Activated B cell treated with CpG ODN at 0.5 μM for 24 hours (primary cell): ENCODE data around the gene BMP10. TPM values are rescaled to one million over a fixed set of nuclear protein-coding genes. Genes with fewer than 3 reads are reported as not detected.

Experiments
- ATAC-seq: fragments of 200-7000 bp; cut with Tn5 transposase; one replicate; pipeline ENCODE4 v1.10.0; 2021; ENCODE audit warnings: low read depth, mild to moderate bottlenecking, moderate library complexity
- CTCF ChIA-PET: fragments of 350-600 bp; sonication (Branson Sonifier 250); formaldehyde crosslinking; loops from one replicate; lab custom pipeline; 2021; ENCODE audit warnings: antibody characterized with exemption; lab: Charles Lee
- POLR2A ChIA-PET: fragments of 350-600 bp; sonication (Branson Sonifier 250); formaldehyde crosslinking; loops from one replicate; lab custom pipeline; 2021; ENCODE audit warnings: antibody characterized with exemption; lab: Charles Lee
- DNase-seq: peaks from one replicate; pipeline ENCODE4 v3.0.0; 2022
- H3K27ac Mint-ChIP-seq: one replicate; pipeline ENCODE4 v1.8.0; 2020; ENCODE audit warnings: mixed read lengths
- H3K27me3 Mint-ChIP-seq: one replicate; pipeline ENCODE4 v1.8.0; 2021; ENCODE audit warnings: mixed read lengths
- H3K36me3 Mint-ChIP-seq: one replicate; pipeline ENCODE4 v1.8.0; 2021; ENCODE audit warnings: low read depth, mixed read lengths
- H3K4me1 Mint-ChIP-seq: one replicate; pipeline ENCODE4 v1.8.0; 2021; ENCODE audit warnings: mixed read lengths
- H3K4me3 Mint-ChIP-seq: one replicate; pipeline ENCODE4 v1.8.0; 2020; ENCODE audit warnings: mild to moderate bottlenecking, mixed read lengths
- H3K9me3 Mint-ChIP-seq: one replicate; pipeline ENCODE4 v1.8.0; 2020; ENCODE audit warnings: mixed read lengths
- CTCF ChIP-seq: fragments of 200-600 bp; IDR thresholded peaks from one replicate; pipeline ENCODE4 v1.8.0; 2022; ENCODE audit warnings: antibody characterized with exemption, mild to moderate bottlenecking
- intact Hi-C: fragments of 100-400 bp; cut with micrococcal nuclease; formaldehyde crosslinking; loops from one replicate; pipeline ENCODE4 v1.15.1; 2024
- total RNA-seq: library from RNA; stranded (reverse); gene quantifications from 2 replicates; pipeline ENCODE4 v1.2.3, GENCODE V29; 2022

Gene BMP10
- total RNA-seq, 1 donor from 2014 or later, result not detected

GRCh38 chr2:68822207-68822872 lies 48.9 kb downstream of the BMP10 start:
- DNase-seq (no peak), ATAC-seq (no peak)
- POLR2A ChIA-PET, result interaction anchor here (1.1 to 3.2 kb wide), 6 partner anchors 11 to 86 kb away, joined by 3 to 12 read pairs (median 4); no protein-coding TSS in a partner anchor
- H3K4me1 Mint-ChIP-seq, result peaks cover 25% of the 10 kb centered on the region
- no peak overlapping the region for H3K4me3 Mint-ChIP-seq
- H3K27me3 Mint-ChIP-seq, result no peaks in the 10 kb centered on the region
- intact Hi-C loops, result loop anchor here (2.0 kb wide), 1 partner anchor 14 kb away; no protein-coding TSS in a partner anchor
- TF ChIP-seq CTCF, result no peak
- peak overlapping the region; percentile 56 for H3K27ac Mint-ChIP-seq
- CTCF ChIA-PET, result interaction anchor here (0.7 to 3.5 kb wide), 5 partner anchors 15 to 73 kb away, joined by 3 to 8 read pairs (median 4); no protein-coding TSS in a partner anchor
- no peaks in the 10 kb centered on the region for H3K9me3 Mint-ChIP-seq
- peaks cover 92% of the 10 kb centered on the region for H3K36me3 Mint-ChIP-seq

DNA sequence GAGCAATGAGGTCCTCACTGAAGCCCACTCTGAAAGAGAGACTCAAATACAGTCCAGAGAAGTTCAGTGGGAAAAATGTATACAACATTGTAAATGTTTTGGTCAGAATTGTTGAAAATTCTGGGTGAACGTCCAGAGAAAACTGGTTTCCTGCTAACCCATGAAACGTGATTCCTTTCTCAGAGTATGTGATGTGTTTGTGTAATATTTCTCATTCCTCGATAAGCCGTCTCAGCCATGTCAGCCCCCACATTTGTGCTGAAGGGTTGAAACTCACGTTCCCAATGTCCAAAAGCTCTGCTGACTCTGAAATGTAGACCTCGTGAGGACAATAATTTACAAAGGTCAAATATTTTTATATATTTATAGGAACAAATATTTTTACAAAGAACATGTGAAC lies 51.6 kb downstream of the BMP10 start:
- TF ChIP-seq CTCF, result no peak
- CTCF ChIA-PET, result interaction anchor here (1.5 to 3.5 kb wide), 2 partner anchors 40 to 68 kb away, joined by 3 to 8 read pairs; no protein-coding TSS in a partner anchor
- Mint-ChIP-seq H3K4me3 (no peak overlapping the region), H3K27ac (no peak overlapping the region), H3K36me3 (peaks cover 88% of the 10 kb centered on the region), H3K4me1 (peaks cover 12% of the 10 kb centered on the region), H3K27me3 (no peaks in the 10 kb centered on the region), H3K9me3 (no peaks in the 10 kb centered on the region)
- DNase-seq (no peak), ATAC-seq (no peak)
- POLR2A ChIA-PET, result interaction anchor here (0.8 to 2.7 kb wide), 3 partner anchors 10 to 57 kb away, joined by 3 to 12 read pairs (median 4); no protein-coding TSS in a partner anchor
- intact Hi-C loops, result no loop called here

GRCh38 chr2:68817306-68817705 lies 53.9 kb downstream of the BMP10 start:
- Mint-ChIP-seq H3K4me3 (no peak overlapping the region), H3K36me3 (peaks cover 87% of the 10 kb centered on the region), H3K27ac (peak overlapping the region; percentile 59), H3K9me3 (no peaks in the 10 kb centered on the region), H3K4me1 (peaks cover 7% of the 10 kb centered on the region), H3K27me3 (no peaks in the 10 kb centered on the region)
- TF ChIP-seq CTCF, result no peak
- DNase-seq, result no peak
- ATAC-seq, result no peak
- POLR2A ChIA-PET, result interaction anchor here (1.4 kb wide), 1 partner anchor 66 kb away, joined by 3 read pairs; no protein-coding TSS in a partner anchor
- intact Hi-C loops, result loop anchor here (1.0 kb wide), 1 partner anchor 10 kb away; no protein-coding TSS in a partner anchor
- CTCF ChIA-PET, result interaction anchor here (1.1 to 3.2 kb wide), 3 partner anchors 19 to 108 kb away, joined by 3 to 19 read pairs (median 4); no protein-coding TSS in a partner anchor

Other genes with a start within 250 kb of the BMP10 start
- 0.05 and 0.09 TPM in 2 replicates for gene PROKR1, start 227.8 kb downstream of the BMP10 start, total RNA-seq
- 324 and 336 TPM in 2 replicates for gene ARHGAP25, start 136.6 kb downstream of the BMP10 start, total RNA-seq
- gene GKN2, start 81.5 kb upstream of the BMP10 start, total RNA-seq, result not detected in 2 replicates
- not detected in 2 replicates for gene GKN1, start 103.2 kb upstream of the BMP10 start, total RNA-seq
- gene ANTXR1, start 141.8 kb upstream of the BMP10 start, total RNA-seq, result not detected in 2 replicates